H9 (cell line): Measurements from ENCODE around the gene COPS6. TPM values are rescaled to one million over a fixed set of nuclear protein-coding genes. Genes with fewer than 3 reads are reported as not detected.

Experiments used
- DNase-seq: peaks from one replicate; pipeline ENCODE4 v3.0.0-alpha.2; 2017
- H2AFZ ChIP-seq: one replicate; pipeline ENCODE4 v1.6.1; 2013; ENCODE audit warnings: mild to moderate bottlenecking, low read length, control low read depth, moderate library complexity
- H2AK5ac ChIP-seq: 2 replicates; pipeline ENCODE4 v1.6.1; 2013; ENCODE audit warnings: low read length, control low read depth, mixed read lengths; ENCODE audit not compliant: insufficient read length
- H2BK120ac ChIP-seq: one replicate; pipeline ENCODE4 v1.6.1; 2013; ENCODE audit warnings: low read depth, mild to moderate bottlenecking, low read length, control low read depth, inconsistent platforms; ENCODE audit not compliant: poor library complexity, severe bottlenecking
- H2BK12ac ChIP-seq: 2 replicates; pipeline ENCODE4 v1.6.1; 2013; ENCODE audit warnings: low read length, control low read depth, mixed read lengths, low read depth; ENCODE audit not compliant: insufficient read length
- H2BK15ac ChIP-seq: 2 replicates; pipeline ENCODE4 v1.6.1; 2013; ENCODE audit warnings: low read depth, low read length, control low read depth
- H2BK20ac ChIP-seq: one replicate; pipeline ENCODE4 v1.6.1; 2013; ENCODE audit warnings: low read depth, mild to moderate bottlenecking, low read length, control low read depth, inconsistent platforms; ENCODE audit not compliant: poor library complexity, severe bottlenecking
- H2BK5ac ChIP-seq: 2 replicates; pipeline ENCODE4 v1.6.1; 2013; ENCODE audit warnings: low read length, control low read depth, mixed read lengths; ENCODE audit not compliant: insufficient read length
- H3K14ac ChIP-seq: 2 replicates; pipeline ENCODE4 v1.6.1; 2013; ENCODE audit warnings: low read length, control low read depth; ENCODE audit not compliant: insufficient read depth
- H3K18ac ChIP-seq: 2 replicates; pipeline ENCODE4 v1.6.1; 2013; ENCODE audit warnings: low read depth, mild to moderate bottlenecking, mixed read lengths, low read length, control low read depth; ENCODE audit not compliant: insufficient read length
- H3K23ac ChIP-seq: 2 replicates; pipeline ENCODE4 v1.6.1; 2013; ENCODE audit warnings: low read length, control low read depth, mixed read lengths, low read depth; ENCODE audit not compliant: insufficient read length
- H3K23me2 ChIP-seq: 2 replicates; pipeline ENCODE4 v1.6.1; 2013; ENCODE audit warnings: low read depth, mild to moderate bottlenecking, mixed read lengths, low read length, control low read depth; ENCODE audit not compliant: insufficient read length, poor library complexity, severe bottlenecking
- H3K27ac ChIP-seq: 2 replicates; pipeline ENCODE4 v1.5.1; 2013; ENCODE audit warnings: low read length, control low read depth, mixed read lengths, low read depth; ENCODE audit not compliant: insufficient read length
- H3K27me3 ChIP-seq: 2 replicates; pipeline ENCODE4 v1.6.1; 2013; ENCODE audit warnings: low read length, control low read depth, inconsistent platforms; ENCODE audit not compliant: insufficient read depth
- H3K4ac ChIP-seq: 2 replicates; pipeline ENCODE4 v1.6.1; 2013; ENCODE audit warnings: low read depth, mild to moderate bottlenecking, control low read depth, inconsistent platforms, low read length, moderate library complexity
- H3K4me1 ChIP-seq: 2 replicates; pipeline ENCODE4 v1.6.1; 2013; ENCODE audit warnings: low read length, control low read depth, inconsistent platforms; ENCODE audit not compliant: insufficient read depth
- H3K4me2 ChIP-seq: 2 replicates; pipeline ENCODE4 v1.6.1; 2013; ENCODE audit warnings: low read length, control low read depth, mixed read lengths; ENCODE audit not compliant: insufficient read length, insufficient read depth
- H3K56ac ChIP-seq: 2 replicates; pipeline ENCODE4 v1.6.1; 2013; ENCODE audit warnings: low read depth, mild to moderate bottlenecking, mixed read lengths, low read length, control low read depth; ENCODE audit not compliant: insufficient read length
- H3K79me1 ChIP-seq: 2 replicates; pipeline ENCODE4 v1.6.1; 2013; ENCODE audit warnings: low read depth, mild to moderate bottlenecking, moderate library complexity, low read length, control low read depth, inconsistent platforms; ENCODE audit not compliant: insufficient read depth, poor library complexity, severe bottlenecking
- H3K79me2 ChIP-seq: 2 replicates; pipeline ENCODE4 v1.6.1; 2013; ENCODE audit warnings: low read length, control low read depth, inconsistent platforms; ENCODE audit not compliant: insufficient read depth
- H3K9ac ChIP-seq: 2 replicates; pipeline ENCODE4 v1.6.1; 2013; ENCODE audit warnings: low read length, control low read depth, mixed read lengths; ENCODE audit not compliant: insufficient read length; ENCODE audit errors: extremely low read depth
- H3K9me3 ChIP-seq: one replicate; pipeline ENCODE4 v1.6.1; 2013; ENCODE audit warnings: low read depth, low read length, inconsistent platforms; ENCODE audit not compliant: control insufficient read depth
- H3T11ph ChIP-seq: one replicate; pipeline ENCODE4 v1.6.1; 2013; ENCODE audit warnings: mild to moderate bottlenecking, low read length, control low read depth, inconsistent platforms
- H4K20me1 ChIP-seq: one replicate; pipeline ENCODE4 v1.6.1; 2013; ENCODE audit not compliant: control insufficient read depth, insufficient read length, insufficient read depth
- H4K5ac ChIP-seq: 2 replicates; pipeline ENCODE4 v1.6.1; 2013; ENCODE audit warnings: low read depth, mild to moderate bottlenecking, mixed read lengths, low read length, control low read depth; ENCODE audit not compliant: insufficient read length
- H4K8ac ChIP-seq: replicated peaks from 2 replicates; pipeline ENCODE4 v1.6.1; 2013; ENCODE audit warnings: low read length, control low read depth, mixed read lengths, low read depth; ENCODE audit not compliant: insufficient read length
- H4K91ac ChIP-seq: 2 replicates; pipeline ENCODE4 v1.6.1; 2013; ENCODE audit warnings: low read depth, mild to moderate bottlenecking, moderate library complexity, mixed read lengths, low read length, control low read depth; ENCODE audit not compliant: insufficient read length
- H3K27ac Mint-ChIP-seq, 3 experiments: 2 replicates in 2 of 3; 3 replicates in 1 of 3; pipeline ENCODE4 v1.8.0; 2020 to 2021; ENCODE audit warnings: mixed read lengths in 3 of 3, mild to moderate bottlenecking in 1 of 3, moderate library complexity in 1 of 3
- H3K27me3 Mint-ChIP-seq: 2 replicates; pipeline ENCODE4 v1.8.0; 2021; ENCODE audit warnings: low read depth, mild to moderate bottlenecking, moderate library complexity, mixed read lengths
- H3K36me3 Mint-ChIP-seq, 3 experiments: 2 replicates in 2 of 3; 3 replicates in 1 of 3; pipeline ENCODE4 v1.8.0; 2020 to 2021; ENCODE audit warnings: low read depth in 3 of 3, mixed read lengths in 3 of 3; ENCODE audit not compliant: insufficient read depth in 1 of 3
- H3K4me1 Mint-ChIP-seq, 2 experiments: 2 replicates each; pipeline ENCODE4 v1.8.0; 2020; ENCODE audit warnings: mixed read lengths in 2 of 2
- H3K4me3 Mint-ChIP-seq, 2 experiments: 2 replicates in 1 of 2; 3 replicates in 1 of 2; pipeline ENCODE4 v1.8.0; 2020 to 2021; ENCODE audit warnings: mild to moderate bottlenecking in 2 of 2, mixed read lengths in 2 of 2, moderate library complexity in 1 of 2
- H3K9me3 Mint-ChIP-seq, 2 experiments: 2 replicates in 1 of 2; 3 replicates in 1 of 2; pipeline ENCODE4 v1.8.0; 2020; ENCODE audit warnings: mild to moderate bottlenecking in 2 of 2, mixed read lengths in 2 of 2, moderate library complexity in 1 of 2
- CTCF ChIP-seq: fragments of 200-600 bp; sonication (generic); conservative IDR thresholded peaks from 3 replicates; pipeline ENCODE4 v1.8.0; 2021; ENCODE audit warnings: antibody characterized with exemption, mild to moderate bottlenecking
- WGBS: extraction: QIAGEN DNeasy Blood & Tissue Kit; methylation state at CpG from one replicate; pipeline ENCODE4 v1.1.7; 2013; ENCODE audit warnings: missing lambda C conversion rate, low lambda C conversion rate, mixed read lengths; ENCODE audit not compliant: insufficient read length; ENCODE audit errors: extremely low coverage; 5-methylcytosine and 5-hydroxymethylcytosine counted together
- total RNA-seq: library from RNA; stranded (reverse); gene quantifications from 2 replicates; pipeline ENCODE4 v1.2.1, GENCODE V29; 2021

The COPS6 gene
- total RNA-seq, 1 experiment from 2014 or later = 140 TPM

- H3K36me3 Mint-ChIP-seq = peaks cover 46 to 86% (median 67%) of the 10 kb centered on the region in 3 experiments
- Histone ChIP-seq H3K56ac (no peak overlapping the region), H2BK120ac (no peak overlapping the region), H2BK15ac (no peak overlapping the region), H2BK20ac (no peak overlapping the region), H3K23ac (no peak overlapping the region), H3K9ac (no peak overlapping the region), H3T11ph (no peak overlapping the region), H4K8ac (no peak overlapping the region), H3K4me2 (no peak overlapping the region), H3K18ac (no peak overlapping the region), H3K4ac (no peak overlapping the region), H4K5ac (no peak overlapping the region), H2BK12ac (no peak overlapping the region), H3K79me2 (no peaks in the 10 kb centered on the region), H2AFZ (no peak overlapping the region), H4K91ac (no peak overlapping the region), H3K79me1 (no peaks in the 10 kb centered on the region), H3K4me1 (no peaks in the 10 kb centered on the region), H3K27me3 (no peaks in the 10 kb centered on the region), H4K20me1 (no peaks in the 10 kb centered on the region), H2BK5ac (no peak overlapping the region), H2AK5ac (no peak overlapping the region), H3K23me2 (no peaks in the 10 kb centered on the region), H3K9me3 (peaks cover 10% of the 10 kb centered on the region), H3K14ac (no peak overlapping the region), H3K27ac (no peak overlapping the region)
- no peak for DNase-seq
- no peaks in the 10 kb centered on the region; the same call in 1 of the 2 replicates for H3K27me3 Mint-ChIP-seq
- no peaks in the 10 kb centered on the region for H3K4me1 Mint-ChIP-seq
- peaks cover 12% of the 10 kb centered on the region in 2 experiments for H3K9me3 Mint-ChIP-seq
- no CpG with 5 or more reads among the region's 8 CpGs for WGBS
- peak overlapping the region in 2 of 3 experiments; percentile 51 to 88; a peak in 2 of 7 replicates for H3K27ac Mint-ChIP-seq
- H3K4me3 Mint-ChIP-seq = no peak overlapping the region
- no peak for TF ChIP-seq CTCF
Observed at GRCh38 chr7:100065452-100066186, 23.1 kb upstream of the COPS6 start.
